Upper lobe of left lung (tissue), 4 donors: ENCODE data around the gene DOK7.

Source experiments
- EP300 ChIP-seq, 4 donors: sonication (generic); formaldehyde crosslinking; IDR thresholded peaks; one replicate each; pipeline ENCODE4 v1.5.1; 2017; ENCODE audit warnings: antibody characterized with exemption in 4 of 4, control low read depth in 2 of 4
- POLR2A ChIP-seq, 4 donors: fragments of 450-650 bp; IDR thresholded peaks; one replicate each; pipeline ENCODE4 v1.5.1; 2016 to 2017; ENCODE audit warnings: antibody characterized with exemption in 4 of 4, mild to moderate bottlenecking in 2 of 4
- TF ChIP-seq, protein P1 (sequence below), 6 experiments: fragments of 450-650 bp in 4 of 6; fragments of 200-600 bp in 2 of 6; sonication (generic) in 2 of 6; IDR thresholded peaks; one replicate each; pipeline ENCODE4 v1.5.1; 2016 to 2019; ENCODE audit warnings: antibody characterized with exemption in 6 of 6

DNA sequence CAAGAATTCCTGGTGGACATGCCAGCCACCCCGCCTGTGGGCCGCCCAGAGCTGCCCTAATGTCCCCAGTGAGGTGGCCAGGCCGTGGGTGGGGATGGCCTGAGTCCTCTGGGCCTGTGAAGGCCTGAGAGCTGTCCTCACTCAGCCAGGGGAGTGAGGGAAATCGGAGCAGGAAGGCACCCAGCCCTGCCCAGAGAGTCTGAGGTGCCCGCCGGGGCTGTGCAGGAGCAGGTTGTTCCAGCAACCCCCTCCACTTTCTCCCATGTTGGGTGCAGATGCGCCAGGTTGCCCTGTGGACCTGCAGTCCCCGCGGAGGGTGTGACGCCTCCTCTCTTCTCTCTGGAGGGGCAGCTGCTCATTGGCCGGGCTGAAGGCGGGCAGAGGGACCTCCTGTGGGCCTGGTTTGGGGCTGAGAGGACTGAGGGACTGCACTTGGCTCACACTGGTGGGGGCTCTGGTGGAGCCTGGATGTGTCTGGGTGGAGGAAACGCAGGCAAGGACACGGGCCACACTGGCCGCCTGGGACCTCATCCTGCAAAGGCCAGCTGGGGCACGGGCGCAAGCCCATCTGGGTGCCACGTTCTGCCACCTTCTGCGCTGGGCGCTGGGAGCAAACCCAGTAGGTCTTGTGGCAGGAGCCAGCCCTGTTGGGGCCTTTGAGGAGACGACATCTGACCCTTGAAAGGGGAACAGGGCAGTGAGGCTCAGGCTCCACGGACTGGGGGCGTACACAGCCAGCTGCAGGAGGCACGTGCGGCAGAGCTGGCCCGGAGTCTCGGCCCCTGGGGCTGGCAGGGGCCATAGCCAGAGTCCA is 14.0 kb downstream of the DOK7 start:
- no peak for TF ChIP-seq POLR2A (IDR thresholded peaks at IDR 0.05)
- TF ChIP-seq, protein P1, sequence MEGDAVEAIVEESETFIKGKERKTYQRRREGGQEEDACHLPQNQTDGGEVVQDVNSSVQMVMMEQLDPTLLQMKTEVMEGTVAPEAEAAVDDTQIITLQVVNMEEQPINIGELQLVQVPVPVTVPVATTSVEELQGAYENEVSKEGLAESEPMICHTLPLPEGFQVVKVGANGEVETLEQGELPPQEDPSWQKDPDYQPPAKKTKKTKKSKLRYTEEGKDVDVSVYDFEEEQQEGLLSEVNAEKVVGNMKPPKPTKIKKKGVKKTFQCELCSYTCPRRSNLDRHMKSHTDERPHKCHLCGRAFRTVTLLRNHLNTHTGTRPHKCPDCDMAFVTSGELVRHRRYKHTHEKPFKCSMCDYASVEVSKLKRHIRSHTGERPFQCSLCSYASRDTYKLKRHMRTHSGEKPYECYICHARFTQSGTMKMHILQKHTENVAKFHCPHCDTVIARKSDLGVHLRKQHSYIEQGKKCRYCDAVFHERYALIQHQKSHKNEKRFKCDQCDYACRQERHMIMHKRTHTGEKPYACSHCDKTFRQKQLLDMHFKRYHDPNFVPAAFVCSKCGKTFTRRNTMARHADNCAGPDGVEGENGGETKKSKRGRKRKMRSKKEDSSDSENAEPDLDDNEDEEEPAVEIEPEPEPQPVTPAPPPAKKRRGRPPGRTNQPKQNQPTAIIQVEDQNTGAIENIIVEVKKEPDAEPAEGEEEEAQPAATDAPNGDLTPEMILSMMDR (IDR thresholded peaks at IDR 0.05), result no peak
- no peak for TF ChIP-seq EP300 (IDR thresholded peaks at IDR 0.05)
